A172 (cell line): Measurements from ENCODE around the gene FAT1. TPM values are rescaled to one million over a fixed set of nuclear protein-coding genes. Genes with fewer than 3 reads are reported as not detected.
A peak's percentile ranks its signal among the peaks of the same experiment; 100 is the strongest.

ENCODE experiments used
- DNase-seq: peaks from one replicate; pipeline ENCODE4 v3.0.0-alpha.2; 2015; ENCODE audit warnings: low spot score
- total RNA-seq: library from RNA; depleted of rRNA; stranded (reverse); fragments of >200 nt; shearing (Covaris generic); gene quantifications from 2 replicates; pipeline ENCODE4 v1.2.3, GENCODE V29; 2014

FAT1 gene
- total RNA-seq, 1 experiment from 2014 or later = 128 TPM

- DNase-seq = no peak
Observed at GRCh38 chr4:186700746-186701145, 22.9 kb downstream of the FAT1 start.

GRCh38 chr4:186699881-186700397 is 23.7 kb downstream of the FAT1 start:
- DNase-seq = no peak

- DNase-seq = no peak
Observed at GRCh38 chr4:186699298-186699697, 24.4 kb downstream of the FAT1 start.

- no peak for DNase-seq
Observed at GRCh38 chr4:186698525-186698924, 25.1 kb downstream of the FAT1 start.

- no peak for DNase-seq
Observed at GRCh38 chr4:186698028-186698427, 25.6 kb downstream of the FAT1 start.

GRCh38 chr4:186695392-186695791 is 28.3 kb downstream of the FAT1 start:
- DNase-seq = no peak

GRCh38 chr4:186693894-186694293 is 29.8 kb downstream of the FAT1 start:
- no peak for DNase-seq

GRCh38 chr4:186693159-186693815 is 30.4 kb downstream of the FAT1 start:
- peak; percentile 91 for DNase-seq

GRCh38 chr4:186691396-186691795 is 32.3 kb downstream of the FAT1 start:
- DNase-seq = no peak

- no peak for DNase-seq
Observed at GRCh38 chr4:186689476-186689875, 34.2 kb downstream of the FAT1 start.

- DNase-seq = no peak
Observed at GRCh38 chr4:186688150-186688943, 35.3 kb downstream of the FAT1 start.

- DNase-seq = no peak
Observed at GRCh38 chr4:186687265-186687664, 36.4 kb downstream of the FAT1 start.

GRCh38 chr4:186685767-186686183 is 37.9 kb downstream of the FAT1 start:
- DNase-seq = peak; percentile 88

GRCh38 chr4:186684889-186685309 is 38.8 kb downstream of the FAT1 start:
- DNase-seq = peak; percentile 51

- no peak for DNase-seq
Observed at GRCh38 chr4:186684220-186684619, 39.4 kb downstream of the FAT1 start.

- DNase-seq = no peak
Observed at GRCh38 chr4:186680641-186681040, 43.0 kb downstream of the FAT1 start.

GRCh38 chr4:186676531-186677161 is 47.0 kb downstream of the FAT1 start:
- DNase-seq = peak; percentile 88

GRCh38 chr4:186669735-186670134 is 53.9 kb downstream of the FAT1 start:
- DNase-seq = no peak

- DNase-seq = peak; percentile 55
Observed at GRCh38 chr4:186669159-186669731, 54.4 kb downstream of the FAT1 start.

GRCh38 chr4:186666750-186667149 is 56.9 kb downstream of the FAT1 start:
- no peak for DNase-seq

- DNase-seq = no peak
Observed at GRCh38 chr4:186666252-186666651, 57.4 kb downstream of the FAT1 start.

GRCh38 chr4:186660403-186660802 is 63.3 kb downstream of the FAT1 start:
- DNase-seq = no peak
